CD4-positive, alpha-beta T cell treated with Interleukin-12 subunit alpha and Interleukin-12 subunit beta, for 1 hour (primary cell): Measurements from ENCODE around the gene KDM5C.

Experiments
- DNase-seq: peaks from one replicate; pipeline ENCODE4 v3.0.0-alpha.2; 2020

KDM5C gene

DNA sequence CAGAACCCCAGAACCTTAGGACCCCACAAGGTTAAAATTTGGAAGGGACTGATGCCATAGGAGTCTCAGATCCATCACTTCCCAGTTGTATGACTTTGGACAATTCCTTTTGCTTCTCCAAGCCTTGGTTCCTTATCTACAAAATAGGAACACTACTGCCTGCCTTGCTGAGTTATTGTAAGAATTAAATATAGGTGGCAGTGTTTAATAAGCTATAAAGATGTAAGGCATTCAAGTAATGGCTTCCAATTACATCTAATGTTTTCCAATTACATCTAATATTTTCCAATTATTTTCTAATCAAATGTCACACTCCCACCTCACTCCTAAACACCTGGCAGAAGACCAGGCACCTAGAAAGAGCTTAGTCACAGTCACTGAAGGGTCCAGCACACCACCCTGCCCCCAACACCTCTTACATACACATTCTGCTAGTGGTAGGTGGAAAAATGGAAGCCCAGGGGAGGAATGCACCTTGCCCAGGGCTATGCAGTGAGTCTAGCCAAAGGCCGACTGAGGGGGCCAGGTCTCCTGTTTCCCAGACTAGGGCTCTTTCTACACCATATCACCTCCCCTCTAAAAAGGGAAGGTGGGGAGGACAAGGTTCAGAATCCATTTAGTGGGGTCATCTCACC lies 24.5 kb upstream of the KDM5C start:
- DNase-seq, result no peak

DNA sequence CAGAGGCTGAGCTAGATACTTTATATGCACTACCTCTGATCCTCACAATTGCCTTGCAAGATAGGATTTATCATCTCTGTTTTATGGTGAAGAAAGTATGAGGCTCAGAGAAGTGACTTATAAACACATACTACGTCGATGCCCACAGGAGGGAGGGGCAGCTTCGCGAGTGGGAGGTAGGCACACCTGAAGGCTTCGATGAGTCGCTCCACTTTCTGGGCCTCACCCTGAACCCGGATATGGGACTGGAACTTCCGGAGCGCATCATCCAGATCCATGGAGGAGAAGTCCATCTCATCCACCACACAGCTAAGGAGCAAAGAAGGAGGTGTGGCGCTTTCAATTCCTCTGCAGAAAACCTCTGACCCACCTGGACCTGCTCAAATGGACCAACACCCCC lies 22.9 kb upstream of the KDM5C start:
- no peak for DNase-seq

DNA sequence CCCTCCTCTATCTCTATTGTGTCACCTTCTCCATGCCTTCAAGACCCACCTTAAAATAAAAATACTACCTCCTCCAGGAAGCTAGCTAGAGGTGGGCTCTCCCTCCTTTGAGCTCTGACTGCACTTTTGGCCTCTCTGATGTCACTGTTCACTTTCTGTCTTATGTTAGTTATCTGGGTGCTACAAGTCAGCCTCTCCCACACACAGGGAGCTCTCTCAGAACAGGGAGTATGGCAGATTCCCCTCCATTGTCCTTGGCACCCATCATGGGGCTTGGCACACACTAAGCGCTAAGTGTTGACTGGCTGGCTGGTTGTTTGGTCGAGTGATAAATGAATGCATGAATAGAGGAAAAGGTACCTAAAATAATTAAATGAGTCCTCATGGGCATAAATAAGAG lies 21.2 kb upstream of the KDM5C start:
- DNase-seq, result no peak

DNA sequence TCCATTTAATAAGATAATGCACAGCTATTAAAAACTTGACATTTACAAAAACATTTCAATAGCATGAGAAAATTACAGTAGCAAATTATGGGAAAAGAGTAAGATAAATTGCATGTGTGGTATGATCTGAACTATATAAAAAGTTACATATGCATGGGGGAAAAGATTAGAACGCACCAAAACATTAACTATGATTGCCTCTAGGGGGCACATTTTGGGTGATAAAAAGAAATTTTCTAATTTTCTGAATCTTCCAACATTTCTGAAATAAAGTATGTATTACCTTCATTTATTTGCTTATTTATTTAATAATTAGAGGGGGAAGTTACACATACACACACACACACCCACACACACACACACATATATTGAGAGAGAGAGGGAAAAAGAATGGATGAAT lies 19.6 kb upstream of the KDM5C start:
- no peak for DNase-seq

DNA sequence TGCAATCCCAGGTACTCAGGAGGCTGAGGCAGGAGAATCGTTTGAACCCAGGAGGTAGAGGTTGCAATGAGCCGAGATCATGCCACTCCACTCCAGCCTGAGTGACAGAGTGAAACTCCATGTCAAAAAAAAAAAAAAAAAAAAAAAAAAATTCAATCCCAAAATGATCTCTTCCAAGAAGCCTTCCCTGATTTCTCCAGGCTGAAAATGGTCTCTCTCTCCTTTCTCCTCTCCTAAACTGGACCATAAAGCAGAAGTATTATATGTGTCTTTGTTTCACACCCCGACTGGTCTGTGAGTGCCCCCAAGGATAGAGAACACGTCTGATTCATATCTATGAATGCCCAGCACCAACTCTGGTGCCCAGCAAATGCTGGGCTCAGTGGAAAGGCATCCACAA lies 17.3 kb upstream of the KDM5C start:
- DNase-seq, result no peak

DNA sequence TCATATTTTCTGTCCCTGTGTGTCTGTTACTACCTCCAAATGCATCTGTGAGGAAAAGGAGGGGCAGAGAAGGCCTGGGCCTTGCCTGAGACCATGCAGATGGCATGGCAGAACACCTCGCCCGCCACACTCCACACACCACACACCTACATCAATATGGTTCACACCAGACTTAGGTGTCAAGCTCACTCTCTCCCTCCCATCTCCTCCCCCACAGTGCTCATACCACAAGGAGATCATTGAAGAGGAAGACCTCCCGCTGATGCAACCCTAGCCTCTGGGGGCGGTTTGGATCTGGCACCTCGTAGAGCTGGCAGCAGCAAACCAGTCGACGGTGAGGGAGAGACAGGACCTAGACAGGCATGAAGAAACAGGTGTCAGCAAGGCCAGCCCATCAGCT lies 16.6 kb upstream of the KDM5C start:
- no peak for DNase-seq

DNA sequence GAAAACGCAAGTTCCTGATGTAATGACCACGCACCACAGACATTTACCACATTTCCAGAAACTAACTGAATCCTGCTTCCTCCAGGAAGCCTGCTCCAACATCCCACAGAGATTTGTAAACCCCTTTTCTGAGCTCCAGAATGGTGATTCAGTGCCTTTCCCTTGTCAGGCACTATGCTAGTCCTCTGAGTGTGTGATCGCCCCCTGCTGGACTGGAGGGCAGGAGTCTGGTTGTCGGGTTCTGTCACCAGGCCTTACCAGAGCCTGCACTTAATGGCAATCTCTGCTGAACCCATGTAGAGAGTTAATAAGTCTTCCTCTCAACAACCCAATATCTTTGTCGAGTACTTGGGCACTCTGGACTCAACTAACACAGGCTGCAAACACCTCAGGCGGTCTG lies 14.5 kb upstream of the KDM5C start:
- DNase-seq, result no peak

DNA sequence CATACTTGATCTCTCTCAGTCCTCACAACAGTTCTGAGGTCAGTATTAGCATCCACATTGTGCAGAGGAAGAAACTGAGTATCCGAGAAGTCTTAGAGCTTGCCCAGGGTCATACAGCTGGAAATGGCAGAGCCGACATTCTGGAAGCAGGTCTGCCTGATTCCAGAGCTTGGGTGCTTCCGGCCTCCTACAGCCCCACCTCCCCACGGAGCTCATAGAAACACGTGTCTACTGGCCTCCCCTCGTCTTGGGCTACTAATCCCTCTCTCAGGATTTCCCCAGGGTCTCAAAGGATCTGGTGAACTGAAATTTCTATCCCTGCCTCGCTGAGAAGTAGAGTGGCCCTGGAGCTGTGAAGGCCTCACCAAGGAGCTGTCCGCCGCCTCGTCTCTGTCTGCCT lies 12.0 kb upstream of the KDM5C start:
- no peak for DNase-seq

DNA sequence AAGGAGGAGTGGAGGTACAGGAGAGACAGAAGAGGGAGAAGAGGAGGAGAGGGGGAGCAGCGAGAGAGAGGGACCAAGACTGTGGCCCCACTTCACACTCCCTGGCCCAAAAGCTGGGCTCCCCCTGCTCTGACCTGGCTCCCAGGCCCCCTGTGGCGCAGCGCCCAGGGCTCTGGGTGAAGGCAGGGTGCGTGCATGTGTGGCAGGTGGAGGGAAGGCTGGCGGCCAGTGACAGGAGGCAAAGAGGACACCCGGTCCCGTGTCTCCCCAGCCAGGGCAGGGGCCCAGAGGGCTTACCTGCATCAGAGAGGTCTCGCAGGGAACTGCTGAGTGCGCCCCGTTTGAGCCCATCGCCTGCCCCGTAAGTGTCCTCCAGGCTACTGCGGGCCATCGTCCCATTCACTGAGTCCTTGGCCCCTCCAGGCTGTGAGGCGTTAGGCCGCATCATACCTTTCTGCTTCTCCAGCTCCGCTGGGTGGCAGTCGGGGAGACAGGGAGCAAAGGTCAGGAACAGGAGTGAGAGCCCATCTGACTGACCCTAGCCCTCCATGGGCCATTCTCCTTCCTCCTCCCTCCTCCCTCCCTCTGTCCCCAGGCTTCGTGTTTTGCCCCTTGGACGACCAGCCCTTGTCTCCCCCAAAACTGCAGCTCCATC lies 11.1 kb upstream of the KDM5C start:
- DNase-seq, result no peak

DNA sequence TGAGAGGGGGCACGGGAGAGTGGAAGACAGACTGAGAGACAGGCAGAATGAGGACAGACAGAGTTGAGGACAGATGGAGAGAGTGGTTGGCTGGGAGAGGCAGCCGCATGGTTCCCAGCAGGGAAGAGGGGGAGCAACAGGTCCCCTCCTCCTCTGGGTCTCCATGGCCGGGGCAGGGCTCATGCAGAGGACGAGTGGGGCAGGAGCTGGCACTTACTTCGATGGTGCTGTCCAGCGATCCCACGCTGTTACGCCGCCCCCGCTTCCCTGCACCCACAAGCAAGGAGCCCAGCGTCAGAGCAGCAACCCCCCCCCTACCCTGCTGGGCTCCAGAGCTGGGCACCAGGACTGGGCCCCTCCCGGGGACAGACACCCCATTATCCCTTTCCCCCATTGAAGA lies 10.6 kb upstream of the KDM5C start:
- DNase-seq, result no peak

DNA sequence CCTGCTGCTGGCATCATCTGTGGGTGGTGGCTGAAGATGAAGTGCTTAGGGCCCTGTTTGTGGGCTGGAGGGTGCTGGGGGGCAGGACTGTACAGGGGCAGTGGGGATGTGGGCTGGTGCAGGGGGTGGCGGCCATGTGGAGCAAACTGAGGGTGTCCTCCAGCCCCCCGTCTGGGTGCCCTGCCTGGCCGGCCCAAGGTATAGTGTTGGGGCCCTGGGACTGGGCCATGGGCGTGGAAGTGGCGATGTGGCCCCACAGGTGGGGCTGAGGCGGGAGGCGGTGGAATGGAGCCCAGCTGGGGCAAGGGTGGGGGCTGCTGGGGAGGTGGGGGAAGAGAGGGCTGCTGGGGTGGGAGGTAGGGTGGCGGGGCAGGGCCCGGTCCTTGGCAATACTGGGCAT lies 9.5 kb upstream of the KDM5C start:
- DNase-seq, result no peak

DNA sequence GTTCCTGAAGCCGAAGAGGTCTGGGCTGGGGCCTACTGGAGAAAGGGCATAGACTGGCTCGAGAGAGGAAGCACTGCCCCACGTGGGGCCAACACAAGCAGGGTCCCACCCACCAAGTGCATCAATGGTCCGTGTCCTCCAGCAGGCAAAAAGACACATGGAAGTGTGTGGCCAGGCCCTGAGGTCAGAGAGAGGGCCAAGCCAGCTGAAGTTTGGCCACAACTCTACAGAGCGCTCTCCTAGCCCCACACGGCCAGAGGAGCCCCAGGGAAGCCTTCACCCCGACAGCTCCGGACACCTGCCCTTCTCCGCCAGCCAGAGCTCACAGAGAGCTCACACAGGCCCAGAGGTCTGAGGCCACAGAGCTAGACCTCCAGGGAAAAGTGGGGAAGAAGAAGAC lies 8.5 kb upstream of the KDM5C start:
- DNase-seq, result no peak

DNA sequence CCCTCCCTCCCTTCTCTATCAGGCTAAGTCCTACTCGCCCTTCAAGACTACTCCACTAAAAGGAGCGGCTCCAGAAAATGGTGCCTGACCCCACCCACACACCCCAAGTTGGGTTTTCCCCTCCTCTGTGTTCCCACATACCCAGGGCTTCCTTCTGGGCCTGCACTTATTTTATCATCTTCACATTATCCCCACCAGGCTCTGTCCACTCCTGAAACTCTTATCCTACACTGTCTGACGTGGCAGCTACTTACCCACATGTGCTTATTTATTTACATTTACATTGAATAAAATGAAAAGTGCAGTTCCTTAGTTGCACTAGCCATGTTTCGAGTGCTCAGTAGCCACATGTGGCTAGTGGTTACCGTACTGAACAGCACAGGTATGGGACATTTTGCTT lies 5.1 kb upstream of the KDM5C start:
- no peak for DNase-seq

DNA sequence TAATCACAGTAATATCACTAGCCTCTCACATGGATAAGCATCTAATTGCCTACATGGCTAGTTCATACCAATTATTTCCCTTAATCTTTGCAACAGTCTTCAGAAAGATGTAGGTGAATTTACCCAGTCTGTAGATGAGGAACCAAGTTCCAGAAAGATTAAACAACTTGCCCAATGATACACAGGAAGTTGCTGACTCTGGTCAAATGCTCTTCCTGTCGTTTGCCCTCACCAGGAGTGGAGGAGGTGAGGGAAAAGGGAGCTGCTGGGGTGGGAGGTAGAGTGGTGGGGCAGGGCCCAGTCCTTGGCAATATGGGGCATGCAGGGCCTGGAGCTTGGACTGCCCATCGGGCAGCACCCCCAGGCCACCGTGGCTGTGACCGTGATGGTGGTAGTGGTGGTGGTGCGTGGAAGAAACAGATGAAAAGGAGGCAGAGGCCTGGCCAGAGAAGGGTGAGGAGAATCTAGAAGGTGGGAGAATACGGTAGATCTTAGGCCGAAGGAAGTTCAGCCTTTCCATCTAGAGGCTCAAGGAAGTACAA lies 2.3 kb upstream of the KDM5C start:
- DNase-seq, result no peak

DNA sequence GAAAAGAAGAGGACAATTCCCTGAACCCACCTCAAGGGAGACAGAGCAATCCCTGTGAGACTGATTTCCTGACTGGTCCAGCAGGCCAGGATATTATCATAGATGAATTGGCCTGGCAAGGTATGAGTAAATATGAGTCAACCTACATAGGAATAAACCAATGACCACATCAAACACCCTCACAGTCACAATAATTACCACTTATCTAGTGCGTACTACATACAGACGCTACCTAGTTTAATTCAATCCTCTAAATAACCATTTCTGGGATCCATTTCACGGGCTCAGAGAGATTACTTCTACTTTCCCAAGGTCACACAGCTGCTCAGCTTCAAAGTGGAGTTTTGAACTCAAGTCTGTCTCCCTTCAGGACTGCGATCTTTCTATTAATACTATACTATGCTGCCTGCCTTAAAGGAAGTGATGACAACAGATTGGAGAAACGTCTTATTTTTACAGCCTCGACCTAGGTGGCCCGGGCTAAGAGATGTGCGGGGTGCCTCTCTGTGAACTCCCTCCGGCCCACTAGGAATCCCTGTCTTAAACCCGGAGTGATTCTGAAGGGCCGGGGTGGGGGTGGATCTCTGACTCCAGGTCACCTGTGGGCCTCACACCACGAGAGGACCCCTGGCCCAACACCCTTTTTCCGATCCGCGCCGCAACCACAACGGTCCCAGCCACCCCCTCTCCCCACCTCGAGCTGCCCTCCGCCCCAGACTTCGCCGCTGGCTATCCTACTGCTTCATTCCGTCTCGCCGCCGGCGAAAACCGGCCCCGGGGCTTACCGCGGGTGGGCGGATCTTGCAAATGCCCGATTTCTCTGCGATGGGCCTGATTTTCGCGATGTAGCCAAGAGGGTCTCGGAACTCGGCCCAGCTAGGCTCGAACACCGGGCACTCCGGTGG lies 800 bp downstream of the KDM5C start:
- peak; percentile 32 for DNase-seq

DNA sequence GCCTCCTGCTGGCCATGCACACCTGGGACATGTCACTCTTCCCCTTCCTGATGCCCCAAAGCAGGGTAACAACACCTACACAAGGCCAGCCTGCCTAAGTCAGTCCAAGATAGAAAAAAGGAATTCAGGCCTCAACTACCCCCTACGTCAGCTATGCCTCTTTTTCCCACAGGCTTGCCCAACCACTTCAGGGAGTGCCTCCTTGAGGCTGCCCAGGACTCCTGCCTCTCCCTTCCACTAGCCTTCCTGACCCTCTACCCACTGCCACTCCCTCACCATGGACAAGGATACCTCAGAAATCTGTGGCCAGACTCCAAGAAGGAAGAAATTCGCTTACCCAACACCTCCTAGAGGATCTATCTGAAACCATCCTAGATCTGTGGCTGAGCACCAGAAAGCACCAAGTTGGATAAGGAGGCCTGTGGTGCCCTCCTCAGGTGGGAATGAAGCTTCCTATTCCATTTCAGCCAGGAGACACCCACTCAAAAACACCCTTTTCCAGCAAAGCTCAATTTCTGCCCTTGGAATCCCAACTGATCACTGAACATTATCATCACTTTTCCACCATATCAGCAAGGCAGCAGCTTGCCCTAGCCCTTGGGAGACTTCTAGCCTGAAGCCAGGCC lies 1.8 kb downstream of the KDM5C start:
- DNase-seq, result no peak

DNA sequence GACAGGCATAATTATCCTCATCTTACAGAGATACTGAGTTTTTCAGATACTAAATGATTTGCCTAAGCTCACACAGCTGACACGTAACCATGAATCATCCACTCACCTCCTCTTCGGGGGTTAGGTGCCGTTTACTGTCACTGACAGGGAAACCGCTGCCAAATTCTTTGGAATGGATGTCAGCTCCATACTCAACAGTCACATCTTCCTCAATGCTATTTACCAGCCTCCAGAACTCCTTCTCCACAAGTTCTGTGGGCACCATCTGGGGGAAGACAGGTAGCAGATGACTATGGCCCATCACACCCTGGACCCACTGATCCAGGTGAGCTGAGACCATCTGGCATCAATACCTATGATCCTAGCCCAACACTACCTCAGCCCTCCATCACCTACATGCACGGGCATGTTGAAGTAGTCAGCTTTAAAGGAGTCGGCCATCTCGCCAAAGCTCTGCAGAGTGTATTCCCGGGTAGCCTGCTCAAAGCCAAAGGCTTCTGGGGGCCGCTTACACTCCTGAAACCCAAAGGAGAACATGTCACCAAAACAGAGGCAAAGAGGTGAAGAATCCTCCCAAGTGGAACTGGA lies 13.5 kb downstream of the KDM5C start:
- no peak for DNase-seq

DNA sequence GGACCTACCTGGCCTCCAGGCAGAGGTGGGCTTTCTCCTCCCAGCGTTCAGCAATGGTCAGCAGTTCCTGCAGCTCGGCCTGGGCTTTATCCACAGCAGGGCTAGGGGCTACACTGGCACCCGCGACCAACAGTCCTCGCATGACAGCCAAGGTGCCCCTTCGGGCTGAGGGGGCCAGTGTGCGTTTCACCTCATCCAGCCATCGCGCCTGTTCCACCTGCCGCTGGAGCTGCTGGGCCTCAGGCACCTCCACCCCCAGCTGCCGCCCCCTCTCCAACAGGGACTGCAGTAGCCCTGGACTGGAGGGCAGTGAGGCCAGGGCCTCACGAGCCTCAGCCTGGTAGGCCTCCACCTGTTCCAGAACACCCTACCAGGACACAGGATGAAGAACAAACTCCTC lies 28.3 kb downstream of the KDM5C start:
- no peak for DNase-seq

DNA sequence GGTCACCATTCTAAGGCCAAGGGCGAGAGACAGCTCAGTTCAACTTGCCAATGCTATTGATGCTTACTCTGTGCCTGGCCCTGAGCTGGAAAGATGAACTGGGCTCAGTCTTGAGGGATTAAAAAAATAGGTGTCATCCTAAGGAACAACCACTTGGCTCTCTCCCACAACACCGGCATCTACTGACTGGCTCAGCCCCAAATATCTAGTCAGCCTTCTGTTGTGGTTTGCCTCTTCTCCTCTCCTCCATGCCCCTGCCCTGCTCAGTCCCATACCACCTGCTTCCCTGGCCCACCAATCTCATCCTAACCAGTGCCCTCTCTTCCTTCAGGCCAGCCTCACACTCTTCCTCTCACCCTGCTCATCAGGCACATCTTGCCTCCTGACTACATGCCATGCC lies 29.6 kb downstream of the KDM5C start:
- no peak for DNase-seq

DNA sequence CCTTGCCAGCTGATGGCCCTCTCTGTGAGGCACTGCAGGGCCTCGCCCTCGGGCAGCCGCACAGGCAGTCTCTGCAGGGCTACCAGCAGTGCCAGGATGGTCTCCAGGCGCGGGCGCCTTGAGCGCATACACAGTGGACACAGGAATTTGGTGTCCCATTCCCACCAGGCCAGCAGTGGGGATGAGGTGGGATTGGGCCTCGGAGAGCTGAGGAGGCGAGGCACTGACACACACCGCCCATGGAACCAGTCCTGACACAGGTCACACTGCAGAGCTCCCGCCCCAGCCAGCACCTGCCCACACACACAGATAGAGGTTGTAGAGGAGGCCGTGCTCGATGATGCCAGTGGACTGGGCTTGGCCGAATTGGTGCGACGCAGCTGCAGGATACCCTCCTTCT lies 30.7 kb downstream of the KDM5C start:
- DNase-seq, result no peak

DNA sequence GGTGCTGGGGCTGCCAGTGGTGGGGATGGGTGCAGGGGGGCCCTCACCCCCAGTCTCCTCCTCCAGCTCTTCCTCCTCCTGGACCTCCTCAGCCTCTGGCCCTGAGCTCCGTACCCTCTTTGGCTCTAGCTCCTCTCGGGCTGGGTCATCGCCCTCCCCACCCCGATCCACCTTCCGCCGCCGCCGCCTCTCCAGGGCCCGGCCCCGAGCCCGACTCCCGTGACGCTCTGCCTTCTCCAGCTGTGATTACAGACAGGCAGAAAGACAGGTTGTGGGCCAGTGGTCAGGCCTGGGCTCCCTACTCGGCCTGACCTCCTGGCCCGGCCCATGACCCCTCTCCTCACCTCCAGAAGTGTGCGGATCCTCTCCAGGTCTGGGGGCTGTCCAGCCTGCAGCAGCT lies 31.9 kb downstream of the KDM5C start:
- no peak for DNase-seq

DNA sequence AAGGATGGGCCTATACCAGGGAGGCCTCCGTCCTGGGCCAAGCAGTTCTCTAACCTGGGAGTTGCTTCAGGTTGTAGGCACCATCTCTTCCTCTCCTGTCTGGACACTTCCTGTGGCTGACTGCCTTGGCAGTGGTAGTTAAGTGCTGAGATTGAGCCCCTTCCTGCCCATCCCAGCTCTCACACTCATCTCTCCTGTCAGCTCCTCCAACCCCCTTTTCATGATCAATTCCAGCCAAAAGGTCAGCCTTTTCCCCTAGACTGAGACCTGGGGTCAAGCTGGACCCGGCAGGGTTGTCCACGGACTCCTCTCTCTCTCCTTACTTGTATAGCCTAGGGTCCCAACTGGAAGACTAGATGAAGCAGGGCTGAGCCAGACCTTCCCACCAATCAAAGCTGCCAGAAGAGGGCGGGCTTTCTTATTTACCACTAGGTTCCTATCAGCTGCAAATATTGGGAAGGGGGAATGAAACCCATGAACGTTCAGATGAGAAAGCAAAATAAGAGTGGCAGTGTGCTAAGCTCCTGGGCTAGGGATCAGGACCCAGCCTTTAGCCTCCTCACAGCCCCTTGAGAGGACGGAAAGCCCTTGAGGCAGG lies 34.5 kb downstream of the KDM5C start:
- DNase-seq, result no peak

DNA sequence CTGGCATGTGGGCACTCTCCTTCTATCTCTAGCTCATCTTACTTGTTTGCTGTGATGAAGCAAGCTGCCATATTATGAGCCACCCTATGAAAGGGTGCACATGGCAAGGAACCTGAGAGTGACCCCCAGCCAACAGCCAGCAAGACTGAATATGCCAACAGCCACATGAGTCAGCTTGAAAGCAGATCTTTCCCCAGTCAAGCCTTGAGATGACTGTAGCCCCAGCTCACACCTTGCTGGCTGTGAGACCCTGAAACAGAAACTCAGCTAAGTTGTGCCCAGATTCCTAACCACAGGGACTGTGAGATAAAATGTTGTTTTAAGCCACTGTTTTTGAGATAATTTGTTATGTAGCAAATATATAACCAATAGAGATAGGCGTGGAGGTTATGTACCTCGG lies 36.2 kb downstream of the KDM5C start:
- DNase-seq, result no peak
